Gastrocnemius medialis (tissue), 4 donors: ENCODE data around the gene PTPRE.

Experiments used
- CTCF ChIP-seq, 5 experiments: fragments of 450-650 bp in 3 of 5; fragments of 200-600 bp in 2 of 5; sonication (generic) in 2 of 5; IDR thresholded peaks in 4 of 5; conservative IDR thresholded peaks in 1 of 5; 1 replicate in 4 of 5; 2 replicates in 1 of 5; pipeline ENCODE4 v1.5.1; 2016 to 2019; ENCODE audit warnings: antibody characterized with exemption in 5 of 5, mild to moderate bottlenecking in 3 of 5, moderate library complexity in 3 of 5
- POLR2A ChIP-seq, 2 donors: fragments of 450-650 bp; IDR thresholded peaks; one replicate each; pipeline ENCODE4 v1.6.1; 2017; ENCODE audit warnings: antibody characterized with exemption in 2 of 2, mild to moderate bottlenecking in 2 of 2, moderate library complexity in 2 of 2

- TF ChIP-seq CTCF (IDR thresholded peaks at IDR 0.05 in 4 of 5, conservative IDR thresholded peaks at IDR 0.05 in 1 of 5): no peak
- TF ChIP-seq POLR2A (IDR thresholded peaks at IDR 0.05): no peak
These were observed 208.5 kb downstream of the PTPRE start for GRCh38 chr10:128115356-128115755.
